ENCODE measurements around the gene ZSCAN10. TPM values are rescaled to one million over a fixed set of nuclear protein-coding genes. Genes with fewer than 3 reads are reported as not detected.

ZSCAN10 gene
- total RNA-seq, result under 1 TPM in 1 of 2 donors, not detected in 1; 0.22 TPM

- Mint-ChIP-seq H3K36me3 (no peaks in the 10 kb centered on the region), H3K27ac (peak within 1 kb of the TSS in 1 of 2 donors; percentile 95), H3K27me3 (no peaks in the 10 kb centered on the region), H3K4me1 (ENCODE audit: low read depth in 2 of 2) (peaks cover 34 to 42% of the 10 kb centered on the region in 2 donors), H3K4me3 (peak within 1 kb of the TSS; percentile 71), H3K9me3 (no peaks in the 10 kb centered on the region)
- no peak for DNase-seq (ENCODE audit: low spot score)
- no peak for ATAC-seq
Measured at GRCh38 chr16:3098459-3099394, at the start of gene ZSCAN10. ZSCAN10 (minus strand) TSS chr16:3099294; CDS start chr16:3092937, 6,357 bp downstream.

- no peaks in the 10 kb centered on the region for H3K27me3 Mint-ChIP-seq
- DNase-seq (ENCODE audit: low spot score) (no peak), ATAC-seq (no peak)
- H3K4me1 Mint-ChIP-seq (ENCODE audit: low read depth in 2 of 2), result peaks cover 25% of the 10 kb centered on the region in 2 donors
- H3K27ac Mint-ChIP-seq, result peak overlapping the region in 1 of 2 donors; percentile 93
- H3K36me3 Mint-ChIP-seq, result no peaks in the 10 kb centered on the region
- peak overlapping the region; percentile 88 for H3K4me3 Mint-ChIP-seq
- H3K9me3 Mint-ChIP-seq, result no peaks in the 10 kb centered on the region
Measured at GRCh38 chr16:3148256-3149192, 49.4 kb upstream of the ZSCAN10 start.

- no peak overlapping the region for H3K27ac Mint-ChIP-seq
- no peak overlapping the region for H3K4me3 Mint-ChIP-seq
- no peaks in the 10 kb centered on the region for H3K27me3 Mint-ChIP-seq
- no peak for DNase-seq (ENCODE audit: low spot score)
- H3K9me3 Mint-ChIP-seq, result no peaks in the 10 kb centered on the region
- H3K36me3 Mint-ChIP-seq, result no peaks in the 10 kb centered on the region
- peaks cover 22 to 23% of the 10 kb centered on the region in 2 donors for H3K4me1 Mint-ChIP-seq (ENCODE audit: low read depth in 2 of 2)
- no peak for ATAC-seq
Measured at GRCh38 chr16:3147757-3148104, 48.6 kb upstream of the ZSCAN10 start.

GRCh38 chr16:3147046-3147756 lies 48.1 kb upstream of the ZSCAN10 start:
- H3K4me1 Mint-ChIP-seq (ENCODE audit: low read depth in 2 of 2), result peaks cover 20 to 22% of the 10 kb centered on the region in 2 donors
- H3K27me3 Mint-ChIP-seq, result no peaks in the 10 kb centered on the region
- no peak for DNase-seq (ENCODE audit: low spot score)
- no peak overlapping the region for H3K4me3 Mint-ChIP-seq
- H3K9me3 Mint-ChIP-seq, result no peaks in the 10 kb centered on the region
- no peaks in the 10 kb centered on the region for H3K36me3 Mint-ChIP-seq
- H3K27ac Mint-ChIP-seq, result no peak overlapping the region
- no peak for ATAC-seq

- no peak for DNase-seq (ENCODE audit: low spot score)
- H3K4me1 Mint-ChIP-seq (ENCODE audit: low read depth in 2 of 2), result peaks cover 10 to 15% of the 10 kb centered on the region in 2 donors
- no peaks in the 10 kb centered on the region for H3K9me3 Mint-ChIP-seq
- no peaks in the 10 kb centered on the region for H3K27me3 Mint-ChIP-seq
- H3K36me3 Mint-ChIP-seq, result no peaks in the 10 kb centered on the region
- H3K27ac Mint-ChIP-seq, result no peak overlapping the region
- ATAC-seq, result no peak
- H3K4me3 Mint-ChIP-seq, result no peak overlapping the region
Measured at GRCh38 chr16:3145660-3146059, 46.6 kb upstream of the ZSCAN10 start.

- Mint-ChIP-seq H3K4me1 (ENCODE audit: low read depth in 2 of 2) (peaks cover 7 to 13% of the 10 kb centered on the region in 2 donors), H3K9me3 (no peaks in the 10 kb centered on the region), H3K27ac (no peak overlapping the region), H3K27me3 (no peaks in the 10 kb centered on the region), H3K36me3 (no peaks in the 10 kb centered on the region), H3K4me3 (no peak overlapping the region)
- DNase-seq (ENCODE audit: low spot score) (no peak), ATAC-seq (no peak)
Measured at GRCh38 chr16:3145151-3145550, 46.1 kb upstream of the ZSCAN10 start.

- Mint-ChIP-seq H3K27ac (no peak overlapping the region), H3K9me3 (no peaks in the 10 kb centered on the region), H3K4me1 (ENCODE audit: low read depth in 2 of 2) (peaks cover 7 to 8% of the 10 kb centered on the region in 2 donors), H3K36me3 (no peaks in the 10 kb centered on the region), H3K27me3 (no peaks in the 10 kb centered on the region), H3K4me3 (no peak overlapping the region)
- no peak for DNase-seq (ENCODE audit: low spot score)
- no peak for ATAC-seq
Measured at GRCh38 chr16:3144321-3144983, 45.4 kb upstream of the ZSCAN10 start.

GRCh38 chr16:3143598-3144320 lies 44.7 kb upstream of the ZSCAN10 start:
- Mint-ChIP-seq H3K27ac (no peak overlapping the region), H3K4me3 (no peak overlapping the region), H3K36me3 (no peaks in the 10 kb centered on the region), H3K27me3 (no peaks in the 10 kb centered on the region), H3K4me1 (ENCODE audit: low read depth in 2 of 2) (peaks cover 3 to 5% of the 10 kb centered on the region in 2 donors), H3K9me3 (no peaks in the 10 kb centered on the region)
- ATAC-seq (no peak), DNase-seq (ENCODE audit: low spot score) (no peak)

- Mint-ChIP-seq H3K36me3 (no peaks in the 10 kb centered on the region), H3K27me3 (no peaks in the 10 kb centered on the region), H3K4me1 (ENCODE audit: low read depth in 2 of 2) (peaks cover 3 to 5% of the 10 kb centered on the region in 2 donors), H3K27ac (no peak overlapping the region), H3K9me3 (no peaks in the 10 kb centered on the region), H3K4me3 (no peak overlapping the region)
- DNase-seq (ENCODE audit: low spot score) (no peak), ATAC-seq (no peak)
Measured at GRCh38 chr16:3143189-3143588, 44.1 kb upstream of the ZSCAN10 start.

- no peak for ATAC-seq
Measured at GRCh38 chr16:3142770-3143169, 43.7 kb upstream of the ZSCAN10 start.

GRCh38 chr16:3142327-3142726 lies 43.2 kb upstream of the ZSCAN10 start:
- H3K9me3 Mint-ChIP-seq, result no peaks in the 10 kb centered on the region
- DNase-seq (ENCODE audit: low spot score), result no peak
- H3K27ac Mint-ChIP-seq, result no peak overlapping the region
- no peaks in the 10 kb centered on the region for H3K27me3 Mint-ChIP-seq
- H3K36me3 Mint-ChIP-seq, result no peaks in the 10 kb centered on the region
- peaks cover 3 to 5% of the 10 kb centered on the region in 2 donors for H3K4me1 Mint-ChIP-seq (ENCODE audit: low read depth in 2 of 2)
- ATAC-seq, result no peak
- no peak overlapping the region for H3K4me3 Mint-ChIP-seq

More at GRCh38 chr16:3142770-3143169, 43.7 kb upstream of the ZSCAN10 start:
- Mint-ChIP-seq H3K27me3 (no peaks in the 10 kb centered on the region), H3K27ac (no peak overlapping the region), H3K4me3 (no peak overlapping the region), H3K36me3 (no peaks in the 10 kb centered on the region), H3K4me1 (ENCODE audit: low read depth in 2 of 2) (peaks cover 3 to 5% of the 10 kb centered on the region in 2 donors), H3K9me3 (no peaks in the 10 kb centered on the region)
- no peak for DNase-seq (ENCODE audit: low spot score)

GRCh38 chr16:3141781-3142311 lies 42.8 kb upstream of the ZSCAN10 start:
- no peaks in the 10 kb centered on the region for H3K27me3 Mint-ChIP-seq
- no peak overlapping the region for H3K27ac Mint-ChIP-seq
- H3K4me3 Mint-ChIP-seq, result no peak overlapping the region
- H3K36me3 Mint-ChIP-seq, result no peaks in the 10 kb centered on the region
- H3K9me3 Mint-ChIP-seq, result no peaks in the 10 kb centered on the region
- ATAC-seq (no peak), DNase-seq (ENCODE audit: low spot score) (no peak)
- peaks cover 3 to 8% of the 10 kb centered on the region in 2 donors for H3K4me1 Mint-ChIP-seq (ENCODE audit: low read depth in 2 of 2)
